ENCODE measurements around the gene DZIP1L.

DZIP1L gene

DNA sequence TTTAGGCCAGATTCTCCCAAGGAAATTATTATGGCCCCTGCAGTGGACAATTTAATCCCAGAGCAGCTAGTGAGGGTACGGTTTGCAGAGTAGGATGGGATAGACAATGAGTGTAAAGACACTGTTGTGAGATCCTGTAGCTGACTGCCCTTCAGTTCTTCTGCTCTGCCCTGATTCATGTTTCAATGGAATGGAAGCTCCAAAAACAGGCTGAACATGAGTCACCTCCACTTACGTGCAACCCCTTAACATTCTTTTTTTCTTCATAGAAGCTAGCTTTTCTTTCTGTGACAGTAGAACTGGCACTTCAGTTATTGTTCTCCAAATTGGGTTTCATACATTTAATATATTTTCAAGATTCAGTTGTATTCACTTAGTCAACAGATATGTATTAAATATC lies 73.4 kb downstream of the DZIP1L start:
- TF ChIP-seq, protein P1, sequence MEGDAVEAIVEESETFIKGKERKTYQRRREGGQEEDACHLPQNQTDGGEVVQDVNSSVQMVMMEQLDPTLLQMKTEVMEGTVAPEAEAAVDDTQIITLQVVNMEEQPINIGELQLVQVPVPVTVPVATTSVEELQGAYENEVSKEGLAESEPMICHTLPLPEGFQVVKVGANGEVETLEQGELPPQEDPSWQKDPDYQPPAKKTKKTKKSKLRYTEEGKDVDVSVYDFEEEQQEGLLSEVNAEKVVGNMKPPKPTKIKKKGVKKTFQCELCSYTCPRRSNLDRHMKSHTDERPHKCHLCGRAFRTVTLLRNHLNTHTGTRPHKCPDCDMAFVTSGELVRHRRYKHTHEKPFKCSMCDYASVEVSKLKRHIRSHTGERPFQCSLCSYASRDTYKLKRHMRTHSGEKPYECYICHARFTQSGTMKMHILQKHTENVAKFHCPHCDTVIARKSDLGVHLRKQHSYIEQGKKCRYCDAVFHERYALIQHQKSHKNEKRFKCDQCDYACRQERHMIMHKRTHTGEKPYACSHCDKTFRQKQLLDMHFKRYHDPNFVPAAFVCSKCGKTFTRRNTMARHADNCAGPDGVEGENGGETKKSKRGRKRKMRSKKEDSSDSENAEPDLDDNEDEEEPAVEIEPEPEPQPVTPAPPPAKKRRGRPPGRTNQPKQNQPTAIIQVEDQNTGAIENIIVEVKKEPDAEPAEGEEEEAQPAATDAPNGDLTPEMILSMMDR (IDR thresholded peaks at IDR 0.05; ENCODE audit: low read depth, low read length, missing control alignments): no peak
- no peak for DNase-seq (ENCODE audit: extremely low read depth, low read depth)
- H3K4me3 ChIP-seq (replicated peaks; ENCODE audit: low read depth, low read length): no peak overlapping the region

DNA sequence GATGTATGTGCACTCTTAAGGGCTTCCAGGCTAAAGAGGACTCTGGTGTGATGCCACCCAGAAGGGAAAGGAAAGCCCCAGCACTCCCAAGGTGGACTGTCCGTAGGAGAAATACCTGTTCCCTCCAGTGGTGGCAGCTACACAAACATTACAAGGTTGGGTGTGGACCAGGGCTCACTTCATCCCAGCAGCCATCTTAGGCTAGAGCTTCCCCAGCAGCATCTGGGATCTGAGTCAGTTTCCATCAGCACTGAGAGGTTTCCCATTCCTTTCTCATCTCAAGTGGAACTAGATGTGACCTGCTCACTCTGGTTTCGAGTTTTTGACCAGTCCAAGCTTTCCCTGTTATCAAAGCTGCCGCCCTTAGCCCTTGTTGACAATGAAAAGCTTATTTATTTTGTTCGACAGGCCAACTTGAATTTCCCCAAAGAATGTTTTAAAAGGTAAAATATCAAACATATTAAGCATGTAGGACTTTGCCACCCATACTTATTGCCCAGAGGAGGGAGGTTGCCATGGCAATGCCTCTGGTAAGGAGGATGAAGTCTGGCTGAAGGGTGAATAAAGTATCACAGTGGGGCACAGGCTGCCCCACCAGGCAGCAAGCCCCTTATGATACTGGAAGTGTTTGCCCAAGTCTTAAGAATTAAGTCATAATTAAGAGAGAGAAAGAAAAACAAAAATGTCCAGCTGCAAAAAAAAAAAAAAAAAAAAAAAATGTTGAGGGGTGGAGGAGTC lies 76.5 kb downstream of the DZIP1L start:
- TF ChIP-seq, protein P1 (IDR thresholded peaks at IDR 0.05; ENCODE audit: low read depth, low read length, missing control alignments): no peak
- DNase-seq (ENCODE audit: extremely low read depth, low read depth): no peak
- no peak overlapping the region for H3K4me3 ChIP-seq (replicated peaks; ENCODE audit: low read depth, low read length)

DNA sequence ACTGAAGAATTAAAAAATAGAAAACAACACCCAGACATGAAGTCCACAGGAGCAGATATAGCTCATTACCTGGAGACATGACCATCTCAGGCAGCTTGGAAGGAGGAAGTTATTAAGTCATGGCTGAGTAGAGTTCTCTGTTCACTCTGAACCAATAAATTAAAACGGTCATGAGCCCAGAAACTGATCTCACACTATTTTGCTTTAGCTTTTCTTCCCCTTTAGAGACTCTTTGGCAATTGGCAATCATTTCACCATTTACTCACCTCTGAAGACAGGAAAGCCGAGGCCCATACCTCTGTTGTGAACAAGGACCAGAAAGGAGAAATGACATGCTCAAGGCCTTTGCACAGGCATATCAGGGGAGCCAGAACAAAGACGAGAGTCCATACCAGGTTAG lies 78.8 kb downstream of the DZIP1L start:
- no peak for DNase-seq (ENCODE audit: extremely low read depth, low read depth)
- no peak overlapping the region for H3K4me3 ChIP-seq (replicated peaks; ENCODE audit: low read depth, low read length)
- TF ChIP-seq, protein P1 (IDR thresholded peaks at IDR 0.05; ENCODE audit: low read depth, low read length, missing control alignments): no peak

DNA sequence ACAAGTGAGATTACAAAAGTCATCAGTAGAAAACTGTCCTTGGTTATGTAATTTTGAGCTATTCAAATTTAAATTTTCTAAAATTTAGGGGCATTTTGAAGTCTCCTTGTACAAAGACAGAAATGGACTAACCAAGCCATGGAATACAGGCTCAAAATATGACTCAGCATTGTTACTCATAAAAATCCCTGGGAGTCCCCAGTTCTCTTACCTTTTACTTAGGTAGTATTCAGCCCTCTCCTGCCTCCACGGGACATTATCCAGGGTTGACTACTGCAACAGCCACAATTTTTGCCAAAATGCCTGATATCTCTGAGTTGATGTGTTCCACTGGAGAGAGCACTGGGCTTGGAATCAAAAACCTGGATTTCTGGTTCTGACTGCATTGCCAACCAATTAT lies 80.5 kb downstream of the DZIP1L start:
- TF ChIP-seq, protein P1 (IDR thresholded peaks at IDR 0.05; ENCODE audit: low read depth, low read length, missing control alignments): no peak
- no peak overlapping the region for H3K4me3 ChIP-seq (replicated peaks; ENCODE audit: low read depth, low read length)
- no peak for DNase-seq (ENCODE audit: extremely low read depth, low read depth)

DNA sequence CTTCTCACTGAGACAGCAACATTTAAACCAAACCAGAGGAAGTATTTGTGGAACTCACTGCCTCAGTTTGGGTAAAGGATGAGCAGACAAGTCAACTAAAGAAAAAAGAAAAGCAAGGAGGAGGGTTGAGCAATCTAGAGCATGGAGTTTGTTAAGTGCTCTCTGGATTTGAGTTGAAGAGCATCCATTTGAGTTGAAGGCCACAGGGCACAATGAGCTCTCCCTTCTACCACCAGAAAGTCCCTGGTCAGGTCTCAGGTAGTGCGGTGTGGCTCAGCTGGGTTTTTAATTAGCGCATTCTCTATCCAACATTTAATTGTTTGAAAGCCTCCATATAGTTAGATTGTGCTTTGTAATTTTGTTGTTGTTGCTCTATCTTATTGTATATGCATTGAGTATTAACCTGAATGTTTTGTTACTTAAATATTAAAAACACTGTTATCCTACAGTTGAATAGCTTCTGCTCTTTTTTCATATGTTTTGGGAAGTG lies 82.2 kb downstream of the DZIP1L start:
- TF ChIP-seq, protein P1 (IDR thresholded peaks at IDR 0.05; ENCODE audit: low read depth, low read length, missing control alignments): no peak
- DNase-seq (ENCODE audit: extremely low read depth, low read depth): no peak
- H3K4me3 ChIP-seq (replicated peaks; ENCODE audit: low read depth, low read length): no peak overlapping the region

DNA sequence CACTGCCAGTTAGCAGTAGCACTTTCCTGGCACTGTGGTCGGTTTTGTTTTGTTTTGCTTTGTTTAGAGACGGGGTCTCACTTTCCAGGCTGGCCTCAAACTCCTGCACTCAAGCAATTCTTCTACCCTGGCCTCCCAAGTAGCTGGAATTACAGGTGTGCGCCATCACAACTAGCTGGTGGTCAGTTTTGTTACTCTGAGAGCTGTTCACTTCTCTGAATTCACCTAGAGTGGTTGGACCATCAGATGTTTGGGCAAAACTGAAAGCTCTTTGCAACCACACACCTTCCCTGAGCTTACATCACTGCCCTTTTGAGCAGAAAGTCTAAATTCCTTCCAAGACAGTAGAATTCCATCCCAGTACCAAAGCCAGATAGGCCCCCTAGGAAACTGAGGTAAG lies 82.8 kb downstream of the DZIP1L start:
- H3K4me3 ChIP-seq (replicated peaks; ENCODE audit: low read depth, low read length): no peak overlapping the region
- DNase-seq (ENCODE audit: extremely low read depth, low read depth): no peak
- TF ChIP-seq, protein P1 (IDR thresholded peaks at IDR 0.05; ENCODE audit: low read depth, low read length, missing control alignments): no peak
